Mammary epithelial cell (primary cell): ENCODE measurements around the gene ANTXR1.

Experiments used
- CTCF ChIP-seq, 2 donors: IDR thresholded peaks in 1 of 2; conservative IDR thresholded peaks in 1 of 2; 2 replicates each; pipeline ENCODE4 v1.5.1; 2011 to 2012; ENCODE audit warnings: inconsistent platforms in 2 of 2, low read length in 2 of 2, mild to moderate bottlenecking in 2 of 2, control low read depth in 1 of 2, low read depth in 1 of 2; ENCODE audit not compliant: insufficient read depth in 1 of 2; ENCODE audit errors: extremely low read depth in 1 of 2
- EZH2 ChIP-seq: IDR thresholded peaks from 2 replicates; pipeline ENCODE4 v1.6.1; 2012; ENCODE audit warnings: low read length, inconsistent platforms, borderline replicate concordance

GRCh38 chr2:69292256-69292655 is 279.3 kb downstream of the ANTXR1 start:
- TF ChIP-seq CTCF (conservative IDR thresholded peaks at IDR 0.05 in 1 of 2, IDR thresholded peaks at IDR 0.05 in 1 of 2; ENCODE audit: extremely low read depth in 1 of 2, insufficient read depth in 1 of 2, low read depth in 1 of 2, low read length in 2 of 2): no peak
- TF ChIP-seq EZH2: no peak
